ENCODE data around the gene IGLL5.

The IGLL5 gene

DNA sequence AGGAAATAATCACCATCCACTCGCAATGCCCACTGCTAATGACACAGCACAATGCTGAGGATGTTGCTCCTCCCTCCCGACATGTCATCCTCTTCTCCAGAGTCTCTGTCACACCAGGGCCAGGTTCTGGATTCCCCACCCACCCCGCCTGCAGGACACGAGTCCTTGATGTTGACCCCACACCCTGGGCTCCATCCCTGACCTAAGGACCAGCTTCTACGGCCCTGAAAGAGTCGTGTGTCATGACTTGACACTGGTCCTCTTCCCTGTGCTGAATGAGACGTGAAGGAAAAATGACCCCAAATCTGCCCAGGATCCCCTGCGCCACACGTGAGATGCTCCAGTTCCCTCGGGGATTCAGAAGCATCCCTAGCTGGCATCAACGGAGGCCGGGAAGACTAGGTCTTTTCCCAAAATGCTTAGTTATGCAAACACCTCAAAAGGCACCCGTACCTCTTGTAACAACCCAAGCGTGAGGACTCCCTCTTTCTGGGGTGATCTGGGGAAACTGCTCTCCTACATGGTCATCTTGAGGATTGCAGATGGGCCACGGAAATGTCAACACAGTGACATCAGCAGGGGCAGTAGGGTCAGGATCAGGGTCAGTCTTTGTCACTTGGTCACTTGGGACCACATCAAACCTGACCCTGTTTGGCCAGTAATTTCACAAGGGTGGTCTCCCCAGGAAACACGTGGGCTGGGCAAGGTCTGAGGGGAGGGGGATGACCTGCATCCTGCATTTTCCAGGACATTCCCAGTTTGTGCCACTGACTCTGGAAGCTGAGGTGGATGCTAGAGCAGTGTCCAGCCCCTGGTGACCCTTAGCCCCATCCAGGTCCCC lies 42.0 kb downstream of the IGLL5 start:
- DNase-seq: no peak

DNA sequence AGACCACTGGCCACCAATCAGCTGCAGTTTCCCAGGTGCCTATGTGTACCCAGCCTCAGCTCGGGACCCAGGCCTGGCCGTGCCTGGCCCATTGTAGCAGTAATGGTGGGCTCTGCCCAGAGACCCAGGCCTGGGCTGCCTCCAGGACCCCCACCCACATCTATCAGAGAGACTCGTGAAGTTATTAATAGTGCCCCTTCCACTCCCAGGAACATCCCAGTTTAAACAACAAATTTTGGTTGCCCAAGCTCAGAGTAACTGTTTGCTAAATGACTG lies 42.5 kb downstream of the IGLL5 start:
- no peak for DNase-seq

DNA sequence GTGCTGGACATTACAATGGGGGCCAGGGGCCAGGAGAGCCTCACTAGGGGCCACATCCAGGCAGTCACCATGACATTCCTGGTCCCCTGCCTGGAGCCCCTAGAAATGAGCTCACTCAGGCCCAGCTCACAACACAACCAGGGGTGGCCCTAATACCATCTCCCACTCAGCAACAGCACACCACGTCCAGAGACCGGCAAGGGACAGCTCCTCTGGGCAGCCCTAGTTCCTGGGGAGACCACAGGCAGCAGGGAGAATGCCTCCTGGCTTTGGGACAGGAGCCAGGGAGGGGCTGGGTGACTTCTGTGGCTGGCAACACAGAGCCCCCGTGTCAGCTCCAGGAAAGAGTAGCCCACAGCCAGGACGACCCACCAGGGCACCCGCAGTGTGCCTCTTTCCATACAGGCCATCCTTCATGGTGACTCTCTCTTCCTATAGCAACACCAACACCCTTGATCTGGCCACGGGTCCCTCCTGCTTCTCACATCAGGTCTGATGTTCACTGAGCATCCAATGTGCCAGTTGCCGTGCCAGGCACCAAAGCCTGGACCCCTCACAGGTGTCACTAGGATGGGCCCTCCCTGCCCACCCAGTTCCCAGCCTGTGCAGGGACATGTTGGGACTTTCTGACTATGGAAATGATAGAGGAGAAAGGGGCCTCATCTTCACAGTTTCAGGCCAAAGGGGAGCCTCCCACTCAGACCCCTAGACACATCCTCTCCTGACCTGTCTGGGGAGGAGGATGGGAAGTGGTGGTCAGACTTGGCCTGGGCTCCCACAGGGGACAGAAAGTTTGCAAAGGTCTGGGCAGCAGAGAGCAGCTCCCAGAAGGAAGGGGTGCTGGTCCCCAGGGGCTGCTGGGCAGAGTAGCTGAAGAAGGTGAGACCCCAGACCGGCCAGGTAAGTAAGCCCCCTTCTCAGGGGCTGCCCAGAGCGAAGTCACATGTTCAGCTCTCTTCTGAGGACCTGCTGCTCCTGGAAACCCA lies 43.2 kb downstream of the IGLL5 start:
- DNase-seq: no peak

DNA sequence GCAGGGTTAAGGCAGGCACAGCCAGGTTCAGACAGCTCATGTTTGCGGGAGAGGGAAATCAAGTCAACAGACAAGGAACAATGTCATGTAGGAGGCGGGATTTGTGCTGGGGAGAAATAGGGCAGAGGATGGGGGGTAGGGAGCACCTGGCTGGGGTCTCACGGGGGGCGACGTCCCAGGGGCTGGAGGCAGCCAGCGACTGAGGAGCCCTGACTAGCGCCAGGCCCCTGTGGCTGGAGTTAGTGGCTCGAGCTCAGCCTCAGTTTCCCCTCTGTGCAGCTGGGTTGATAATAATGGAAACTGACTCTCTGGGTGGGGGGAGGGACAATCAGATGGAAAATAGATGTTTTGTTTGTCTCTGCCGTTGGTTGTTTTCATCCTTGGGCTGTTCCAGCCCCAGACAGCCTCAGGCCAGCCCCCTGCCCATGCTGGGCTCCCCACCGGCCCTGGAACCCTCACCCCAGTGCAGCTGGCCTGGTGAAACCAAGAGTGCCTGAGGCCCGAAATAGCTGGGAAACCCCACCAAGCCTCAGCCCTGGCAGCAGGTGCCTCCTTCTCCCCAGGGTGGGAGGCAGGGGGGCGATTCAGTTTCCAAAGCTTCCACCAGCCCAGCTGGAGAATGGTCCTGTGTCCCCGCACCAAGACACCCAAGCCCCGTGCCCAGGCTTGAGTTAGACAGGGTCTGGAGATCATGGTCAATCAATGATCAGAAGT lies 44.1 kb downstream of the IGLL5 start:
- DNase-seq: no peak

DNA sequence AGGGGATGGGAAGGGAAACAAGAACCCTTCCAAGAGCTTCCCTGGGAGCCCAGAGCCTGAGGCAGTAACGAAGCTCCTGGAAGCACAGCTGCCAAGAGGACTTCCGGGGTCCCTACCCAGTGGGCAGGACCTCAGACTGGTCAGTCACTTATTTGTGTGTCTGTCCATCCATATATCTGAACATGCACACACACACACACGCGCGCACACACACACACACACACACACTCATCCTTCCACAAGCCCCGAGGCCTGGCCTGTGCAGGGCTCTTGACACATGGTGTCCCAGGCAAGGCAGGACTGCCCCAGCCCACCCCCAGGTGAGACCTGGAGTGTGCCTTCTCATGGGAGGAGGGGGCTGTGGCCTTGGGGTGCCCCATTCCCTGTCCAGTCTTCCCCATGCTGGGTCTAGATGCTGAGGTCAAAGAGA lies 44.9 kb downstream of the IGLL5 start:
- DNase-seq: no peak

DNA sequence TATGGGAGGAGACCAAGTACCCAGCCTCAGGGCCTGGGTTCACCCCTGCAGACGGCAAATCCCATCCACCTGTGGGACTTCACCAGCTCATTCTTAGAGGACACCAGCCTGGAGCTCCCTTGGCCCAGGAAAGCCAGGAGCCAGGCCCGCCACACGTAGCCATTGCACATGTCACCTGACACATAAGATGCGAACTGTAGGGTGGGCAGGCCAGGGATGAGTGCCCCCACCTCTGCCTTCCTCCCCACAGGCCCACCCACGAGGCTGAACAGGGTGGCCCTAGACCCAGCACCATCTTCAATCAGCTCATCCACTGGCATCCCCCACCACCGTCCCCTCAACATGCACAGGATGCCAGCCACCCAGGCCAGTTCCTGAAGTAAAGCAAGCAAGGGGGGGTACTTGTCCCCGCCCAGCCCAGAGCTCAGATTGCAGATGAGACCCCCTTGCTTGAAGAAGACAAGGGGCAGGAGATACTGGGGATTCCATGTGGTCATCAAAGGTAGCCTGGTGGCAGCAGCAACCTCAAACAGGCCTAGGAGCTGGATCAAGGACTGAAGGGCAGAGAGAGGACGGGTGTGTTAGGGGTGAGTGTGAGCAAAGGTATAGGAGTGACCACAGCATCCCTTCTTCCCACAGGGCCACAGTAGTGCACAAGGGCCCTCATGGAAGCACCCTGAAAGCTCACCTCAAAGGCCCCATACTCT lies 45.6 kb downstream of the IGLL5 start:
- no peak for DNase-seq

DNA sequence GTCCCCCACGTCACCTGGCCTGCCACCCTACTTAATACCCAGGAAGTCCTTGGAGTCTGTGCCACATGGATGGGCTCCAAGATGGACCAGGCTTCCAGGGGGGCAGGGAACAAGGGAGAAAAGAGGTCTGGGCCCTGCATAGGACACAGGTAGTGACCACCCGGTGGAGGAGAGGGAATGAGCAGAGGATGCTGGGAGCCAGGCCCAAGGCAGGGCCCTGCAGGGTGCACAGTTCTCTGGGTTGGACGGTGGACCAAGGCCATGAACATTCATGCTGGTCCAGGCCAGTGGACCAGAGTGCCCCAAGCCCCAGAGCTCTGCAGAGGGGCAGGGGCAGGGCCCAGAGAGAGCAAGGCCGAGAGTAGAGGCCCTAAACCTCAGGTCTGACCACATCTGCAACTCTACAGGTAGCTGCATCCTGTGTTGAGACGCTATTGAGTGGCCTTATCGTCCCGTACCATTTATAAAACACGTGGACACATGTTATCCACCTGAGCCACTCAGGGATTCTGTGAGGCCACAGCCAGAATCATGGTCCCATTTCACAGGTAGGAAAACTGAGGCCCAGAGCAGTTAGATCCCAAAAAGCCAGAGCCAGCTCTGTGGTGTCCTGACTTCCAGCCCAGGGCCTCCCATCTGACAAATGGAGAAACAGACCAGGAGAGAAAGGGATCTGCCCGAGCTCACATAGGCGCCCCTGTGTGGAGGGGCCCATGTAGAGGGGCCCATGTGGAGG lies 46.4 kb downstream of the IGLL5 start:
- no peak for DNase-seq

DNA sequence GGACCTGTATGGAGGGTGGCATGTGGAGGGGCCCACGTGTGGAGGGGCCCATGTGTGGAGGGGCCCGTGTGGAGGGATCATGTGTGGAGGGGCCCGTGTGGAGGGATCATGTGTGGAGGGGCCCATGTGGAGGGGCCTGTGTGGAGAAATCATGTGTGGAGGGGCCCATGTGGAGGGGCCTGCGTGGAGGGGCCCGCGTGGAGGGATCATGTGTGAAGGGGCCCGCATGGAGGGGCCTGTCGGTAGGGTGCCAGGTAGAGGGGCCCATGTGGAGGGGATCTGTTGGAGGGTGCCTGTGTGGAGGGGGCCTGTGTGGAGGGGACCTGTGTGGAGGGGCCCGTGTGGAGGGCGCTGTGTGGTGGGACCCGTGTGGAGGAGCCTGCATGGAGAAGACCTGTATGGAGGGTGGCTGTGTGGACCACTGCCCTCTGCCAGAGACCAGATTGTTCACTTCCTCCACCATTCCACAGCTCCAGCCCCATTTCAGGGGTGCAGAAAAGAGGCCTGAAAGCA lies 47.0 kb downstream of the IGLL5 start:
- DNase-seq: no peak

DNA sequence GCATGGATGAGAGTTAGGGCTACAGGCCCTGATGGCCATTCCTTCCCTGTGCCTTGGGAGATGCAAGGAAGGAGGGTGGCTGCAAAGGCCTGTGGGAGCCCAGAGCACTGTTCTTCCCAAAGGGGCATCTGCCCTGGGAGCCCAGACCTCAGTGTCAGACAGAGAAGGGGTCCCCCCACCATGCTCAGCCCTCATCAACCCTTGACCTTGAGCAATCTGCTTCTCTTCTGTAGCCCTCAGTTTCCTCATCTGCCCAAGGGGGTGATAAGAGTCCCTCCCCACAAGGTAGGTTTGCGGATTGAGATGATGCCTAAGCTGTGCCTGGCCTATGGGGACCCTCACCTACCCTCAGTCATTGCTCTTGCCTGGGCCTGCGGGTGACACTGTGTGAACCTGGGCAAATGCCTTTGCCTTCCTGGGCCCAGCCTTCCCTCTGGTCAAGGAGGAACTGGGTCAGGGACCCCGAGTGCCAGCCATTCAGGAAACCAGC lies 47.5 kb downstream of the IGLL5 start:
- no peak for DNase-seq

DNA sequence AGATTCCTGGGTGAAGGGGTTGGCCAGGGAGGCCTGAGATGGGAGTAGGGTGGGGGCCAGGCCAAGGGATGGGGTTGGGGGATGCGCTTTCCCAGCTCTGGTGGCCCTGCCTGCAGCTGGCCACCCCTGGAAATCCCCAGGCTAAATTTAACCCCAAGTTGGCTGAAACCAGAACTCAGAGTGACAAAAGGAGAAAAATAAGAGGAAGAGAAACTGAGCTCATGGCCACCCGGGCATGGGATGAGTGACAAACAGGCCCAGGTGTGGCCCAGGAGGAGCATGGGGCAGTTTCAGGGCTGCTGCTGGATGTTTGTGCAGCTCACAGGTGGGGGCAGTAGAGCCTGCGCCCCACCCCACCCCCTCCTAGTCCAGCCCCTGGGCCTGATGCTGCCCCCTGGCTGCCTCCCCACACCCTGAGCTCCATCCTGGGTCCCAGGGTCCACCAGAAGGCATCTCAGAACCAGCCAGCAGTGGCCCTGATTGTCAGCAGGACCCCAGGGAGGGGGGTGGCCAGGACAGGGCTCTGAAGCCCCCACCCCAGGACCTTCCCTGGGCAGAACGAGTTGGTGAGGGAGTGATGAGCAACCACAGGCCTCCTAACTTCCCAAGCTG lies 48.0 kb downstream of the IGLL5 start:
- DNase-seq: no peak

DNA sequence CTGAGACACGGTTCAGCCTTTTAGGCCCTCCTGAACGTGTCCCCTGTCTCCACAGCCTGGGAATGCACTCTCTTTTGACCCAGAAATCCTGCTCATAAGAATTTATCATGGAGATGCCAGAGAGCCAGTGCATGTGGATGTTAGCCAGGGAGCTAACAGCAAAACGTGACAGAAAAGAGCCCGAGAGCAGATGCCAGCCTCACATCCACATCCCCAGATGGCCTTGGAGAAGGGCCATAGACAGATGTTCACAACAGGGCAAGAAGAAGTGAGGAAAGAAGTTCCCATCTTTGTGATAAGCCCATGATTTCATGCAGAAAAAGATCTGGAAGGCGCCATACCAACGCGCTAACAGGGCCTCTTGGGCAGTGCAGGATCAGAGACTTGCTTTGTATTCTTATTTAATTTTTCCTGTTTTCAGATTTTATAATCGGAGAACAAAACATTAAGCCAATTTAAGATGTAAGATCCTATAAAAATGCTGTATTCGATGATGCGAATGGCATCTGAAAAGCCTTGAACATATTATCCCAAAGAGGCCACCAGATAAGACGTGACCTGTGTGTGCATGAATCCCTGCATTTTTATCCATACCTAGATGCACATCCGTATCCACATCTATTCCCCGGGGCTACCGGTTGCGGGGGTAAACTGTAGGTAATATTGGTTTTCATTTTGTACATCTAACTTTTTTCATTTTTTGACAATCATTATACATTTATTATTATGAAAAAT lies 48.7 kb downstream of the IGLL5 start:
- DNase-seq: no peak

DNA sequence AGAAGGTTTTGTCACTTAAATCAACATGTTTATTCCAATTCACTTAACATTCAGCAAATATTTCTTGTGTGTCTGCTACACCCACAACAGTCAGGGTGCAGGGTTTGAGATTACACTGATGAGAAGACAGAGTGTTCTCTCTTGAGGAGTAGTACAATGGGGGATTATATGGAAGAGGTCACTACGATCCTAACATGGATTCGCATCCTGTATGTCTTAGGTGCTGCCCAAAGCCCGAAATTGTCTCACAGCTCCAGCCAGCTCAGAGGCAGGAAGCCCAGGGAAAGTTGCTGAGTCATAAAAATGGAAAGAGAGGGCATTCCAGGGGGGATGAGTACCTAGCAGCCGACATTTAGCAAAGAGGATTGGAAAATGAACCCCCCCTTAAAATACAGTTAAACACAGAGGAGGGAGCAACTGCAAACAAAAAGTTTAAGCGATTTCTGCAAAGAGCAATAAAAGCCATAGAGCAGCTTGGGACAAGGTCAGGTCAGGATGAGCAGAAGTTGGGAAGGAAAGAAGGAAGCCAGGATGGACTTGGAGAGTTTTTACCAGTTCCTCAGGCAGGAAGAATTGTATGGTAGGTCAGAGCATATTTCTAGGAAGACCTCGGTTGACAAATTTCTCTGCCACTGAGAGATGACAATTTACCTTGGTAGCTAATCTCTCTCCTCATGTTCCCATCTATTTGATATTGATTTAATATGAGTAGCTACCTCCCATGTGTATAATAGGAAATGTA lies 49.5 kb downstream of the IGLL5 start:
- DNase-seq: no peak

DNA sequence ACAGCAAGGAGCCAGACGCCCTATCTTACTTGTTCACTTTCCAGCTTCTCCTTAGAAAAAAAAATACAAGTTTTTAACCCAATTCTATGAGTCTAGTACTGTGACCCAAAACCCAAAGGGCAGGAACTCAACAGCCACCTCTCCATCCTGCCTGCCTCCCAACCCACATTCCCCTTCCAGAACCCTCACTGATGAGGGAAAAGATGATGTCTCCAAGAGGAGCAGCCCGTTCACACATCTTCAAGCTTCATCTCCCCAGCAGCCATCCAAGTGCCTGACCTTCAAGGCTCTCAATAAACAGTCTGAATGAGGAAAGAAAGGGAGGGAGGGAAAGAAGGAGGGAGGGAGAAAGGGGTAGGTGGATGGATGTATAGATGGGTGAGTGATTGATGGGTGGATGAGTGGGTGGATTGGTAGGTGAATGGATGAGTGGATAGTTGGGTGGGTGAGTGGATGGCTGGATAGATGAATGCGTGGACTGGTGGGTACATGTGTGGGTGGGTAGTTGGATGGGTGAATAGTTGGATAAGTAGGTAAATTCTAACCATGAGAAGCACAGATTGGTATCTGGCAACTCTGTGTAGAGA lies 50.4 kb downstream of the IGLL5 start:
- no peak for DNase-seq

DNA sequence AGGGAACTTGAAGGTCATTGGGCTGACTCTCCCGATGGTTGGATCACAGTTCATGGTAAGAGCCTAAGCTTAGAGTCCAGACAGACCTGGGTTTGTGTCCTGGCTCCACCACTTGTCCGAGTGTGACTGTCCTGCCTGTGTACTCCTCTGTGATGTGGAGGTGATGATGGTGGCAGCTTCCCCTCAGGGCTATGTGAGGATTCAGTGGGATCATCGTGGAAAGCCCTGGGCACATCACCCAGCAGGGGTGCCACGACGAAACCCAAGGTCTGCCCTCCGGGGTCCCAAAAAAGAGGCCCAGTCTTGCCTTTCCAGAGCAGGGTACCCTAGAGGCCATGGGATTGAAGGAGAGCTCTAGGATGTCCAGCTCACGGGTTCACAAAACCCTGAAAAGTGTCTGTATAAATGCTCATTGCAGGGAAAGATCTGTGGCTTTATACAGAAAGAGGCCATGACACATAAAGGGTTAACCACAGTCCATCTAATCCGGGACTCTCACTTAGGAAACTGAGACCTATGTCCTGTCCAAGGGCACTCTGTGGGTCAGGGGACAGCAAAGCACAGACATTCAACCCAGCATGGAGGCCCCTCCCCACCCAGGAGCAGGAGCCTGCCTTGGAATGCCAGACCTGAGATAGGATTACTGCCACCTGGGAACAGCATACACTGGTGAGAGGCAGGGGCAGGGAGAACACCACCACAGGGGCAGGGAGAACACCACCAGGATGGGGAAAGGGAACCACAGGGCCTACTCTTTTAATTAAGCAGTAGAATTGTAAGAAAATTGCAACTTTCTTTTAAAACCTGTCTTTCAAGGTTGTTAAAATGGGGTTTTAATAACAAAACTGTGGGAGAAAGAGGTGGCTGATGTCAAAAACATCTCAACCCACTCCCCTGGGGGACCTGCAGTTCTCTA lies 51.3 kb downstream of the IGLL5 start:
- no peak for DNase-seq

DNA sequence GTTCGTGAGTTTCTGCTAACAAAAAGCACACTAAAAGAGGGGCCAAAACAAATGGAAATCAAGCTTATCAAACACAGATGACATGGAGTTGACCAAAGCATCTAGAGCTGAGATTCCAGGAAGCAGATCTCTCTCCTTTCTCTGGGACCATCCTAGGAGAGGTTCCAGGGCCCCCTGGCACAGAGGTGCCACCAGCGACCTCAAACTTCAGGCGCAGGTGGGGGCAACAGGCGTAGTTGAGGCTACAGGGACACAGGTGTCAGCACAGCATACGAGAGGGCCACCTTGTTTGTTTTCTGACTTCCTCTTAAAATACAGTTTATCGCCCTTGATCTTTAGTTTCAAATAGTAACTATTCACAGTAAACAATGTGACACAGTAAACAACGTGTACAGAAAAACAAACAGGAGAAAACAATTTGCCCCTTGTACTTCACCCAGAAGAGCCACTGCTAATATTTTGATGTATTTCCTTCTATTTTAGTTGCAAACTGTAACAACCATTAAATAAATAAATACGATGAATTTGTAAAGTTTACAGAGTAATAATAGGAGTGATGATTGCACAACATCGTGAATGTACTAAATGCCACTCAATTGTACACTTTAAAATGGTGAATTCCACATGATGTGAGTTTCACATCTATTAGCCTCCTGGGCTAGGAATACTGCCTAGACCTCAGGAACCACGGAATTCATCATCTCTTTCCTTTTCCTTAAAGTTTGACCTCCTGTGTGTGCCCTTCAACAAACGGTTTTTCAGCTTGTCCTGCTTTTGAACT lies 52.2 kb downstream of the IGLL5 start:
- DNase-seq: no peak

DNA sequence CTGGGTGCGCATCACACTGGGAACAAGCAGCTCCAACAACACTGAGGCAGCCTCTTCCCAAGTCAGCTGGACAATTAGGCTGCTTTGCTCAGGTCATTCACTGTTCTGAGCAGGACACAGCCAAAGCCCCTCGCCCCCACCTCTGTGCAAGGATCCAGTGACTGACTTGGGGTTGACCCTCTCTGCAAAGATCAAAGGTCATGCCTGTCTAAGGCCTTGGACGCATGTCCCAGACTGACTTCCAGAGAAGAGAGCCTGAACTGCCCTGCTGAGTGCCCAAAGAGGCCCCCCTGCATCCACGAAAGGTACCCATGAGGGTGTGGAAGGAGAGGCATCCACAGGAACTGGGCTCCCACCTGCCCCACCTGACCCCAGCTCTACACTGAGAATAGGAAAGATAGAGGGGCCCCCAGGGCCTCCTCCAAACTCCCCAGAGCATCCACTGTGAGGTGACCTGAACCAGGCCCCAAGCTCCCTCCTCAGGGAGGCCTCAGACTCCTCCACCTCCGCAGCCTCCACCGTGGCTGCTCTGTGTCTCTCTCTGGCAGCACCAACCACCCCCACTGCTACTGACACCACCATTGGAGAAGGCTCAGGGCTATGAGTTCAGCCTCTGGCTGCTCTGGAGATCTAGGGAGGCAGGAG lies 53.5 kb downstream of the IGLL5 start:
- DNase-seq: no peak
